Smooth muscle cell (in vitro differentiated cells): ENCODE results near the gene NUP37. TPM values are rescaled to one million over a fixed set of nuclear protein-coding genes. Genes with fewer than 3 reads are reported as not detected.
"Not testable (repeated sequence)": the region's sequence is repeated elsewhere in the genome, so short reads cannot be mapped to it uniquely, and the experiment has no call there.

Experiments
- DNase-seq: peaks from one replicate; lab custom pipeline; 2025; ENCODE audit not compliant: unreplicated experiment; lab: John Stamatoyannopoulos, UW
- H2AFZ ChIP-seq: fragments of 200-600 bp; sonication (generic); 2 replicates; pipeline ENCODE4 v1.6.0; 2016; ENCODE audit warnings: antibody characterized with exemption, low read depth, mild to moderate bottlenecking
- H3F3A ChIP-seq: fragments of 200-600 bp; sonication (generic); 2 replicates; pipeline ENCODE4 v1.6.0; 2017; ENCODE audit warnings: antibody characterized with exemption, low read depth
- H3K27ac ChIP-seq: fragments of 200-600 bp; sonication (generic); 2 replicates; pipeline ENCODE4 v1.5.1; 2016; ENCODE audit warnings: low read depth, mild to moderate bottlenecking
- H3K27me3 ChIP-seq: fragments of 200-600 bp; sonication (generic); 2 replicates; pipeline ENCODE4 v1.6.1; 2016; ENCODE audit warnings: low read depth, mild to moderate bottlenecking
- H3K36me3 ChIP-seq: fragments of 200-600 bp; sonication (generic); 2 replicates; pipeline ENCODE4 v1.5.1; 2016; ENCODE audit warnings: low read depth
- H3K4me1 ChIP-seq: fragments of 200-600 bp; sonication (generic); 2 replicates; pipeline ENCODE4 v1.5.1; 2016; ENCODE audit warnings: low read depth
- H3K4me2 ChIP-seq: fragments of 200-600 bp; sonication (generic); 2 replicates; pipeline ENCODE4 v1.6.0; 2016; ENCODE audit warnings: mild to moderate bottlenecking
- H3K4me3 ChIP-seq: fragments of 200-600 bp; sonication (generic); 2 replicates; pipeline ENCODE4 v1.5.1; 2016; ENCODE audit warnings: mild to moderate bottlenecking
- H3K79me2 ChIP-seq: fragments of 200-600 bp; sonication (generic); 2 replicates; pipeline ENCODE4 v1.6.0; 2016; ENCODE audit warnings: low read depth, mild to moderate bottlenecking
- H3K9ac ChIP-seq: fragments of 200-600 bp; sonication (generic); 2 replicates; pipeline ENCODE4 v1.6.0; 2016; ENCODE audit warnings: low read depth
- H3K9me3 ChIP-seq: fragments of 200-600 bp; sonication (generic); replicated peaks from 2 replicates; pipeline ENCODE4 v1.5.1; 2016; ENCODE audit warnings: low read depth
- H4K20me1 ChIP-seq: fragments of 200-600 bp; sonication (generic); 2 replicates; pipeline ENCODE4 v1.6.0; 2016; ENCODE audit warnings: low read depth
- CTCF ChIP-seq: fragments of 200-600 bp; sonication (generic); IDR thresholded peaks from 2 replicates; pipeline ENCODE4 v1.5.1; 2017; ENCODE audit warnings: borderline replicate concordance, mild to moderate bottlenecking, antibody characterized with exemption; ENCODE audit not compliant: insufficient read depth, poor library complexity, severe bottlenecking
- WGBS: methylation state at CpG from one replicate; pipeline ENCODE4 v1.1.7; 2016; ENCODE audit warnings: low lambda C conversion rate; 5-methylcytosine and 5-hydroxymethylcytosine counted together
- polyA plus RNA-seq: library from polyadenylated mRNA; unstranded; fragments of >200 nt; fragmentation: Nextera tagmentation; extraction: Ambion mirVana; gene quantifications from 2 replicates; pipeline ENCODE4 v1.2.1, GENCODE V29; 2016
- total RNA-seq: library from RNA; depleted of rRNA; stranded (reverse); fragments of >200 nt; gene quantifications from 2 replicates; pipeline ENCODE4 v1.2.3, GENCODE V29; 2014

Gene NUP37
- total and polyA plus RNA-seq, 2 experiments from 2014 or later, result 35.7 to 57.6 TPM

GRCh38 chr12:102144221-102144620 lies 24.3 kb upstream of the NUP37 start:
- H2AFZ ChIP-seq, result no peak overlapping the region
- no peaks in the 10 kb centered on the region for H3K9me3 ChIP-seq
- TF ChIP-seq CTCF, result no peak
- no peaks in the 10 kb centered on the region for H4K20me1 ChIP-seq
- H3F3A ChIP-seq, result no peaks in the 10 kb centered on the region
- H3K36me3 ChIP-seq, result no peaks in the 10 kb centered on the region
- no peak overlapping the region for H3K4me3 ChIP-seq
- DNase-seq, result no peak
- H3K27me3 ChIP-seq, result no peaks in the 10 kb centered on the region
- H3K4me1 ChIP-seq, result no peaks in the 10 kb centered on the region
- no peak overlapping the region for H3K9ac ChIP-seq
- no peak overlapping the region for H3K27ac ChIP-seq
- 94% methylated on average over 1 of the region's 1 CpG for WGBS
- H3K79me2 ChIP-seq, result no peaks in the 10 kb centered on the region
- H3K4me2 ChIP-seq, result no peak overlapping the region

- H2AFZ ChIP-seq, H3F3A ChIP-seq, H3K4me2 ChIP-seq, H4K20me1 ChIP-seq, H3K4me1 ChIP-seq, DNase-seq, H3K4me3 ChIP-seq, H3K9ac ChIP-seq, H3K9me3 ChIP-seq, H3K79me2 ChIP-seq, H3K36me3 ChIP-seq, H3K27ac ChIP-seq, H3K27me3 ChIP-seq: not testable (repeated sequence)
- WGBS, result 92% methylated on average over 11 of the region's 11 CpGs
Measured at GRCh38 chr12:102142866-102143373, 23.0 kb upstream of the NUP37 start.

DNA sequence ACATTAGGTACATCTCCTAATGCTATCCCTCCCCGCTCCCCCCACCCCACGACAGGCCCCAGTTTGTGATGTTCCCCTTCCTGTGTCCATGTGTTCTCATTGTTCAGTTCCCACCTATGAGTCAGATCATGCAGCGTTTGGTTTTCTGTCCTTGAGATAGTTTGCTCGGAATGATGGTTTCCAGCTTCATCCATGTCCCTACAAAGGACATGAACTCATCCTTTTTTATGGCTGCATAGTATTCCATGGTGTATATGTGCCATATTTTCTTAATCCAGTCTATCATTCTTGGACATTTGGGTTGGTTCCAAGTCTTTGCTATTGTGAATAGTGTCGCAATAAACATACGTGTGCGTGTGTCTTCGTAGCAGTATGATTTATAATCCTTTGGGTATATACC lies 17.7 kb upstream of the NUP37 start:
- not testable (repeated sequence) for H3K9ac ChIP-seq, H4K20me1 ChIP-seq, H3K4me1 ChIP-seq, H3K9me3 ChIP-seq, H3K4me3 ChIP-seq, H3K79me2 ChIP-seq, H3F3A ChIP-seq, H3K27ac ChIP-seq, H3K27me3 ChIP-seq, H2AFZ ChIP-seq, H3K4me2 ChIP-seq, DNase-seq, H3K36me3 ChIP-seq
- WGBS, result 99% methylated on average over 8 of the region's 8 CpGs

DNA sequence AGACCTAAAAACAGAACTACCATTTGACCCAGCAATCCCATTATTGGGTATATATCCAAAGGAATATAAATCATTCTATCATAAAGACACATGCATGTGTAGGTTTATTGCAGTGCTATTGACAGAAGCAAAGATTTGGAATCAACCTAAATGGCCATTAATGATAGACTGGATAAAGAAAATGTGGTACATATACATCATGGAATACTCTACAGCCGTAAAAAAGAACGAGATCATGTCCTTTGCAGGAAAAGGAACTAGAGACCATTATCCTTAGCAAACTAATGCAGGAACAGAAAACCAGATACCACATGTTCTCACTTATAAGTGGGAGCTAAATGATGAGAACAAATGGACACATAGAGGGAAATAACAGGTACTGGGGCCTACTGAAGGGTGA lies 11.5 kb upstream of the NUP37 start:
- not testable (repeated sequence) for H3K9me3 ChIP-seq, H3K9ac ChIP-seq, H3F3A ChIP-seq, DNase-seq, H3K27ac ChIP-seq, H3K27me3 ChIP-seq, H4K20me1 ChIP-seq, H3K79me2 ChIP-seq, H3K4me3 ChIP-seq, H3K4me2 ChIP-seq, H3K4me1 ChIP-seq, H3K36me3 ChIP-seq, H2AFZ ChIP-seq
- 98% methylated on average over 2 of the region's 2 CpGs for WGBS

DNA sequence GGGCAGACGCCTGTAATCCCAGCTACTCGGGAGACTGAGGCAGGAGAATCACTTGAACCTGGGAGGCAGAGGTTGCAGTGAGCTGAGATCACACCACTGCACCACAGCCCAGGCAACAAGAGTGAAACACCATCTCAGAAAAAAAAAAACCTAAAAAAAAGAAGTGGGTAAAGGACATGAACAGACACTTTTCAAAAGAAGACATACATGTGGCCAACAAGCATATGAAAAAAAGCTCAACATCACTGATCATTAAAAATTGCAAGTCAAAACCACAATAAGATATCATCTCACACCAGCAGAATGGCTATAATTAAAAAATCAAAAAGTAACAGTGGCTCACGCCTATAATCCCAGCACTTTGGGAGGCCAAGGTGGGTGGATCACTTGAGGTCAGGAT lies 10.8 kb upstream of the NUP37 start:
- H3K79me2 ChIP-seq, H3K4me2 ChIP-seq, DNase-seq, H4K20me1 ChIP-seq, H3K36me3 ChIP-seq, H3K9me3 ChIP-seq, H3K4me1 ChIP-seq, H3K27me3 ChIP-seq, H3K9ac ChIP-seq, H3F3A ChIP-seq, H2AFZ ChIP-seq, H3K27ac ChIP-seq, H3K4me3 ChIP-seq: not testable (repeated sequence)
- WGBS, result 67% methylated on average over 3 of the region's 3 CpGs

DNA sequence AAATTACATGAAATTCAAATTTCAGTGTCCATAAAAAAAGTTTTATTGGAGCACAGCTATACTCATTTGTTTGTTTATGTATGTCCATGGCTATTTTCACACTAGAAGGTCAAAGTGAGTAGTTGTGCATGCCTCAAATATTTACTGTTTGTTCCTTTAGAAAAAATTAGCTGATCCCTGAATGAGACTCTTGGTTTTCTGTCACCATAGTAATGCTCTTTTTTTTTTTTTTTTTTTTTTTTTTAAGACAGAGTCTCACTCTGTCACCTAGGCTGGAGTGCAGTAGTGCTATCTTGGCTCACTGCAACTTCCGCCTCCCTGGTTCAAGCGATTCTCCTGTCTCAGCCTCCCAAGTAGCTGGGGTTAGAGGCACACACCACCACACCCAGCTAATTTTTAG lies 1.4 kb upstream of the NUP37 start:
- H3K4me1 ChIP-seq, result peaks cover 16% of the 10 kb centered on the region
- H3K9me3 ChIP-seq, H3K79me2 ChIP-seq, H3K9ac ChIP-seq, H3F3A ChIP-seq, H3K27me3 ChIP-seq, H3K36me3 ChIP-seq, H4K20me1 ChIP-seq, H3K27ac ChIP-seq, DNase-seq: not testable (repeated sequence)
- peak overlapping the region; percentile 82 for H3K4me3 ChIP-seq
- H2AFZ ChIP-seq, result peak overlapping the region; percentile 83
- H3K4me2 ChIP-seq, result peak overlapping the region; percentile 94
- 96% methylated on average over 2 of the region's 2 CpGs for WGBS
